HG02852 (cell line): ENCODE data around the gene KRT20.

Source experiments
- ATAC-seq: cut with Tn5 transposase; IDR thresholded peaks from one replicate; pipeline ENCODE4 v1.9.1; 2021; ENCODE audit warnings: mild to moderate bottlenecking, moderate library complexity; ENCODE audit not compliant: unreplicated experiment

Gene KRT20

GRCh38 chr17:40854175-40854814, 30.7 kb downstream of the KRT20 start:
- ATAC-seq: no peak

DNA sequence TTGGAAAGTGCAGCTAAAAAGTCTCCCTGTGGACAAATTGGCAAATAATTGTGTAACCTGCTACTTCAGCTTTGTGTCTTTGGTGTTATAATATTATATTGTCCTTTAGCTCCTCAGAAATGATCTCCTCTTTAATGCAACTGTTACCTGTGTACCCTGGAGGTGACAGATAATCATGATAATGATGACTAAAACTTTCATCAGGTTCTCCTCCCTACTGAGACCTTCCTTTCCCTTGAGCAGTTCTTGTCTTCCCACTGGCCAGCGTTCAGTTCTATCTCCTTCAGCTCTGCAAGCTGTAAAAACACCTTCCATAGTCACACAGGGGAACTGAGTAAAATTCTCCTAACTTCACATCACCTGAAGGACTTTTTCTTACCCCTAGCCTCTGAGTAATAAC, 32.7 kb downstream of the KRT20 start:
- ATAC-seq: no peak

GRCh38 chr17:40850293-40850972, 34.6 kb downstream of the KRT20 start:
- no peak for ATAC-seq

DNA sequence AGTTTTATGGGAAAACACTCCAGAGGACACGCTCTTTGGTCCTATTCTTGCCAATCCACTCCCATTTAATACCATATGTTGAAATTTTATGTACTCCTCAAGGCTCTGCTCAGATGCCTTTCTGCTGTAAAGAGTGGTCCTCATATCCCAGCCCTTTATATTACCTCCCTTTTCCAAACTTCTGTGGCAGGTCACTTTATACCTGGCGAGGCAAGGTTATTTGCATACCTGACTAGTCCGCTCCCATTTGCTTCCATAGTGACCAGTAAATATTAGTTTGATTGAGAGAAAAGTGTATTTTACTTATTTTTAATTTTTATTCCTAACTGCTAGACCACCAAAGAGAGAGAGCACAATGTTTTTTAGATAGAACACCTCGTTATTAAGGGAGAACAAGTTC, 35.3 kb downstream of the KRT20 start:
- ATAC-seq: no peak

DNA sequence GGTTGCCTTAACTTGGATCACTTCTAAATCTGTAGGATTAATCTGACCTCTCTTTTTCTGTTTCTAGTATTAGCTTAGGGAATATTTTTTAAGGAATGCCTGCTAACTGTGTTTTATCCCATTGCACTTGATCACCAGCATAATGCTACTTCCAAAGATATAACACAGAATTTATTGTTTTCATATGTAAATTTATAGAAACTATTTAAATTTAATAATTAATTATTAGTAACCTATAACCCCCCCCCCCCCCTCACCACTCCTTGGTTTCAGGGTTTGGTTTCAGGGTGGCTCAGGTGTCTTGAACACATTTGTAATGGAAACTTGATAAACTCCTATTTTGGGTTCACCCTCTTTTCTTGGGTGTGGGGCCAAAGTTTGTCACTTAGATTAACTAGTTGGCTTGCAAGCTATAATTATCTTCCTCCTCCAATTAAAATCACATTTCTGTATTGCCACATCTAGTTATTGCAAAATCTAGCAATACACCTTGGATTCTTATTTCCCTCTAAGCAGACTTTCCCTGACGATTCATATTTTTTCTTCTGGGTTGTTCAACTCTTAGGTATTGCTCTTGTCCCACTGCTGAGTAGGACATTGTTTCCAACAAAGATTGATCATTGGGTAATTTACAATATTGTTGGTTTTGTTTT, 36.3 kb downstream of the KRT20 start:
- no peak for ATAC-seq

DNA sequence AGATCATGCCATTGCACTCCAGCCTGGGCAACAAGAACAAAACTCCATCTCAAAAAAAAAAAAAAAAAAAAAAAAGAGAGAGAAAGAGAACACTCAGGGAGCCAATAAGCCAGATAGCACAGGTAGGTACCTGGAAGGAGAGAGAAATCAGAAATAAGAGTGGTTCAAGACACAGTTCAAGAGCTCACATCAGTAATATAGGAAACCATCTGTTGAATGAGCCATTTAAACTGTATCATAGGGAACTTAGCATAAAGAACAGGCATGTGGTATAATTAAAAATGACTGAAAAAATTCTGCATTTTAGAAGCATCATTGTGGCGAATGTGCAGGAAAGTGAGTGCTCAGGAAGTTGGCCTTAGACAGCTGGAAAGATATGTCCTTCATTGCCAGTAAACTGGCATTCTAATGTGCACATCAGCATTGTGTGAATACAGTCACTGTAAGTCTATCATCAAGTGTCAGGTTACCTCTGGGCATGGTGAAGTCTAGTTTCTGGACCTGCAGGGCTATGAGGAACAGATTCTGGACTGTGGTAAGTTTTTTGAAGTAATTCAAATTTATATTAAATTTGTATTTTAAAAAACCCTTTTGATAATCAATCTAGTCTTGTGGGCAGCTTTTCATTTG, 38.4 kb downstream of the KRT20 start:
- ATAC-seq: no peak

DNA sequence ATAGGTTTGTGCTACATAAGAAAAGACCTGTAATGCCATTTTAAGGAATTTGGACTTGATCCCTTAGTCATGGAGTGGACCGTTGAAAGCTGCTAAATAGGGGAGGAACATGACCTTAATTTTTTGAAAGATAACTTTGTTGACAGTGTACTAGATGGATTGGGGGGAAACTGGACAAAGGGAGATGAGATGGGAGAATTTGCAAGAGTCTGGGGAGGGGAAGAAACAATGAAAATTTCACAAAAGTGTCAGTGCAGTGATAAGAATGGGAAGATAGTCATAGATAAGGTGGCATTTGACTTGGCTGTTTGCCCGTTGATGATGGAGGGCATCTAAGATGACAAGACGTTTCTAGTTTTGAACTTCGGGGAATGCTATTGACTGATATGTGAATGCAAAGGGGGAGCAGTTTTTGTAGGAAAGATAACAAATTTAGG, 40.4 kb downstream of the KRT20 start:
- ATAC-seq: no peak

DNA sequence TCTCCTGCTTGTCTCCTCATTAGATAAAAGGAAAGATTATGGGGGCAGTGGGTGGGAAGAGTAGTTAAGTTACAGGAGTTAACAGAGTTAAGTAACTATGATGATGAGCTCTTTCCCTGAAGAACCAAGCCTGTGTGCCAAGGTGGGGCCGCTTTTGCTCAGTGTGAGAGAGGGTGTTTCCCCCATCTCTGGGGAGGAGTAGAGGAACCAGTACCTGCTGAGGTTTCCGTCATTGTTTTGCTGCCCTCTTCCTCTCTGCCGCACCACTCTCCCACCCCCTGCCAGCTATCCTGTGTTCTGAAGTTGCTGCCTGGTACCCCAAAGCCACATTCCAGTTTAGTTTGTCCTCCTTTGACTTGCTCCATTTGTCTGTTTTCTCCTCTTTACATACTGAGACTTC, 41.8 kb downstream of the KRT20 start:
- ATAC-seq: no peak

- no peak for ATAC-seq
These were observed 43.8 kb downstream of the KRT20 start for GRCh38 chr17:40841246-40841645.

DNA sequence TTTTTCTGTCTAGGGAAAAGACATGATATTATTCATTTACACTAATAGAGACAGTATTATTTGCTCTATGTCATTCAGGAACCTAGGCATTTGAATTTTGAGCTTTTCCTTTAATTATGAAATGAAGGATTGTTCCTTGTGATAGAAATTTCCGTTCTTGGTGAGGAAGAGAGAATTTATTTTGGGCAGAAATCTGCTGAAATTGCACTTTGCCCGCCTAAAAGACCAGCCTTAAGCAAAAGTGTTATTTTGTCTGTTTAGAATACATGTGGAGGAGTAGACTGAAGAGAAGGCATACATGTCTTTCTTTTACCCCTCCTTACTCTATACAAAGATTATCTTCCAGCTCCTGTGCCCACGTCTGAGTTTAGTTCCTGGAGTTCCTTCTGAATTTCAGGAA, 45.8 kb downstream of the KRT20 start:
- no peak for ATAC-seq

- no peak for ATAC-seq
These were observed 49.0 kb downstream of the KRT20 start for GRCh38 chr17:40836020-40836419.

DNA sequence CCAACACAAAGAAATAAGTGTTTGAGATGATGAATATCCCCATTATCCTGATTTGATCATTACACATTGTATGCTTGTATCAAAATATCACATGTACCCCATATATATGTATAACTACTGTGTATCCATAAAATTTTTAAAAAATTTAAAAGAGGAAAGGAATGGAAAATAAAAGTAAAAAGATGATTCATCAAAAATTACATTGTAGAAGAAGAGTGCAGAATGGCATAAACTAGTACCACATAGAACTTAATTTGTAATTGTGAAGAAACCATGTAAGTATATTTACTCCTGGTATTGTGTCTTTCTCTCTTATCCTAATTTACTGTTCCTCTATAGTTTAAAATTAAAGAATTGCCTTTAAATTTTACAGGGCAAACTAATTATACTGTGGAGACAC, 51.2 kb downstream of the KRT20 start:
- ATAC-seq: no peak

- ATAC-seq: no peak
These were observed 52.2 kb downstream of the KRT20 start for GRCh38 chr17:40832840-40833239.

DNA sequence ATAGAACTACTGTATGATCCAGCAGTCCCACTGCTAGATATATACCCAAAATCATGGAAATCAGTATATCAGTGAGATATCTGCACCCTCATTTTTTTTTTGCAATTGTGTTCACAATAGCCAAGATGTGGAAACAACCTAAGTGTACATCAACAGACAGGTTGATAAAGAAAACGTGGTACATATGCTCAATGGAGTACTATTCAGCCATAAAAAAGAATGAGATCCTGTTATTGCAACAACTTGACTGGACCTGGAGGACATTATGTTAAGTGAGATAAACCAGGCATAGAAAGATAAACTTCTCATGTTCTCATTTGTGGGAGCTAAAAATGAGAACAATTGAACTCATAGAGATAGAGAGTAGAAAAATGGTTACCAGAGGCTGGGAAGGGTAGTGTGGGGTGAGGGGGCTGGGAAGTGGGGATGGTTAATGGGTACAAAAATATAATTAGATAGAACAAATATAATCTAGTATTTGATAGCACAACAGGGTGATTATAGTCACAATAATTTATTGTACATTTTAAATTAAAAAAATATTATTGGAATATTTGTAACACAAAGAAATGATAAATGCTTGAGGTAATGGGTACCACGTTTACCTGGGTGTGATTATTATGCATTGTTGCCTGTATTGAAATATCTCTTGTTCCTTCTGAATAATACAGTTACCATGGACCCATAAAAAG, 54.8 kb downstream of the KRT20 start:
- ATAC-seq: no peak

DNA sequence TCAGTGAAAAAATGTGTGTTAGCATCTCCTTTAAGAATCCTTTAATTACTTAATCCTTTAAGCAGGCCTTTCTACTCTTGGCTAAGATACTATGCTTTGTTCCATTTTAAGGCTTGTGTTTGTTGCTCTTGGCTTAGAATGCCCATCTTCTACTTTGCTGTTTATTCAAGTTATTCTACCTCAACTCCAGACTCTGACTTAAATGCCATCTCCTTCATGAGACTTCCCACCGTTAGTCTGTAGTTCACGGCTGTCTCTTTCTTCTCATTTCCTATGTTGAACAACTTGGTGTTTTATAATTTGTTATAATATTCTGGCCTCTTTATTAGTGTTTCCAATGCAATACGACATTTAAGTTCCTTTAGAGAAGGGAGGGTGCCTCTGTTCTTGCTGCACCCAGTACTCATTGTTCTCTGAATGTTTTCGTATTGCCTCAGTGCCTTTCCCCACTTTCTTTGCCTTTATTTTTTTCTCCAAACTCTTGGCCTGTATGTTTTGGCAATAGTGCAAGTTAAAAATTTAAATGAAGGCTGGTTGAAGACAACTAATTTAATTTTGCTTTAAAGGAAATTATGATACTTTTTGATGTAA, 56.5 kb downstream of the KRT20 start:
- ATAC-seq: no peak

- no peak for ATAC-seq
These were observed 57.1 kb downstream of the KRT20 start for GRCh38 chr17:40827746-40828453.
